ENCODE data around the gene LPP. TPM values are rescaled to one million over a fixed set of nuclear protein-coding genes. Genes with fewer than 3 reads are reported as not detected.
A peak's percentile ranks its signal among the peaks of the same experiment; 100 is the strongest.

Gene LPP
- polyA plus RNA-seq, 3 donors: 24.5 to 26.1 (median 25.4) TPM

DNA sequence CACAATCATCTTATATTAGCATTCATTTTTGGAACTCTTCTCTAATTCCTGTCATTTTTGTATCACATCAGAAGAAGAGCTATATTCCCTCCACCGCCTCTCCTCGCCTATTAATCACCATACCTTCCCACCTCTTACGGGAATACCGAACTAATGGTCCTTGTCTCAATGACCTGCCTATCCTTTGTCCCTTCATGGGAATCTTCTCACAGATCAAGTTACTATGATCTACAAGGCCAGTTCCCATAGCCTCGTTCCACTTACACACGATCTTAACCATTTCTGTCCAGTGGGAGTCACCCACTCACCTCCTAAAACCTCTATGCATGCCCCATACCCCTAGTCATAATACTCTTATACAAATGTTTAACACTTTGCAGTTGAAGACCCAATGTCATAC is 675.2 kb downstream of the LPP start:
- DNase-seq (ENCODE audit: low read depth in 3 of 3, low spot score in 2 of 3): peak in 1 of 3 donors; percentile 23

GRCh38 chr3:188829576-188829975 is 675.6 kb downstream of the LPP start:
- no peak for DNase-seq (ENCODE audit: low read depth in 3 of 3, low spot score in 2 of 3)

DNA sequence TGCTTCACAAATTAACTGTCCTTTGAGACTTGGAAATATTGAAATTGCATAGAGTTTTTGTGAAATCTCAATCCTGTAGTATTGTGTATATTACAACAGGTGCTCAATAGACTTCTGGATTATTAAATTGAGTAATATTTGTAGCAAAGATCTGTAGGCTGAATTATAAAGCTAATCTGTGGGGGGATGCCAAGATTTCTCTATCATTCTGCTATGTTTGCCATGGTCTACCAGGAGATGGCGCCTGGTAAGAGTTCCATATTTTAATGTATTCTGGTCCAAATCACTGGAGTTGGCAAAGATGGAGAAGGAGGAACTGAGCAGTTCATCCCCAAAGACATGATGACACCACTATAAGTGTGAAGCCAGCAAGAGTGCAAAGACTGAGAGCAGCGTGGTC is 676.9 kb downstream of the LPP start:
- no peak for DNase-seq (ENCODE audit: low read depth in 3 of 3, low spot score in 2 of 3)

DNA sequence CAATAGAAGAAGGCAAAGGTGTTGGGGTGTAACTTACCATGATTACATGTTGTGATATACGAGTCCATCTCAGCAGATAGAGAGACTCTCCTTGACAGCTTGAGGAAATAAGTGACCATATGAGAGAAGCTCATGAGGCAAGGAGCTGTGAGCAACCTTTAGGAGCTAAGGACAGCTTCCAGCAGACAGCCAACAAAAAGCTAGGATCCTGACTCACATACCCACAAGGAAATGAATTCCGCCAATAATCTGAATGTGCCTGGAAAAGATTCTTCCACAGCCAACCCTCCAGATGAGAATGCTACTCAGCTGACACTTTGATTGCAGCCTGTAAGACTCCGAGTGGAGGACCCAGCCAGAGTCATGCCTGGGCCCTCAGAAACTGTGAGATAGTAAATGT is 678.2 kb downstream of the LPP start:
- no peak for DNase-seq (ENCODE audit: low read depth in 3 of 3, low spot score in 2 of 3)

- no peak for DNase-seq (ENCODE audit: low read depth in 3 of 3, low spot score in 2 of 3)
Measured at GRCh38 chr3:188832961-188833721, 679.2 kb downstream of the LPP start.

DNA sequence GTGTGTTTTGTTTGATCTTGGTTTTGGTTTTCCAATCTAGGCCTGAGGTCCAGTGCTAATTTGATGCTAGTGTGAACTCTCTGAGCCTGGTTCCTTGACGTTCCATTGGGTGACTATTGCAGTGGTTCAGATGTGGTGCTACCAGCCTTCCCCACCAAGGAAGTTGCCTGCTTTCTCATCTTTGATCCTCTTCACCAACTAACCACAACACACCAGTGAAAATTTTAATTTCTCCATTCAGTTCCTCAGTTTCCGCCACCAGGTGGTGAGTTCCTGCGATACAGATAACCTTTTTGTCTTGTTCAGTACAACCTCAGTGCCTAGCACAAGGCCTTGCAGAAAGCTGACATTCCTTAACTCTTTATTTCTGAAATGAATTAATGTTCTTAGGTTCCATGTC is 680.4 kb downstream of the LPP start:
- no peak for DNase-seq (ENCODE audit: low read depth in 3 of 3, low spot score in 2 of 3)

GRCh38 chr3:188839187-188839695 is 685.3 kb downstream of the LPP start:
- no peak for DNase-seq (ENCODE audit: low read depth in 3 of 3, low spot score in 2 of 3)

GRCh38 chr3:188840290-188840689 is 686.3 kb downstream of the LPP start:
- DNase-seq (ENCODE audit: low read depth in 3 of 3, low spot score in 2 of 3): no peak

GRCh38 chr3:188841906-188842305 is 687.9 kb downstream of the LPP start:
- no peak for DNase-seq (ENCODE audit: low read depth in 3 of 3, low spot score in 2 of 3)

GRCh38 chr3:188842639-188843038 is 688.7 kb downstream of the LPP start:
- no peak for DNase-seq (ENCODE audit: low read depth in 3 of 3, low spot score in 2 of 3)

DNA sequence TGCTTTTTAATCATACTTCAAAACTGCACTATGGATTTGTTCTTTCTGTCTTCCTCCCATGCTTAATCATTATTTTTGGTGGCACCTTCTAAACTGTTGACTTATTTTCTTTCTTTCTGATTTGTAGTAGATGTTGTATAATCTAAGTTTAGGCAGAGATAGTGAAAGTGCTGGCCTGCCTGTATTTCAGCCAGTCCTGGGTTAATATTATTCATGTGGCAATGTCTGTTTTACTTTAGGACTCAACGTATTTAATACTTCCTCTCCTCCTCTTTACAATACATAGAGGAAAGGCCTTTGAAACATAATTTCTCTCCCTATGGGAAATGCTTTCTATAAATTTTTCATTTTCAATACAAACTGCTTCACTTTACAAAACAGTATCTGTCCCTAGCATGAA is 690.1 kb downstream of the LPP start:
- no peak for DNase-seq (ENCODE audit: low read depth in 3 of 3, low spot score in 2 of 3)

- DNase-seq (ENCODE audit: low read depth in 3 of 3, low spot score in 2 of 3): no peak
Measured at GRCh38 chr3:188845514-188845913, 691.6 kb downstream of the LPP start.

GRCh38 chr3:188848947-188849346 is 695.0 kb downstream of the LPP start:
- no peak for DNase-seq (ENCODE audit: low read depth in 3 of 3, low spot score in 2 of 3)

- DNase-seq (ENCODE audit: low read depth in 3 of 3, low spot score in 2 of 3): no peak
Measured at GRCh38 chr3:188853856-188854771, 700.2 kb downstream of the LPP start.

GRCh38 chr3:188854772-188855149 is 700.8 kb downstream of the LPP start:
- DNase-seq (ENCODE audit: low read depth in 3 of 3, low spot score in 2 of 3): no peak

- no peak for DNase-seq (ENCODE audit: low read depth in 3 of 3, low spot score in 2 of 3)
Measured at GRCh38 chr3:188855675-188856074, 701.7 kb downstream of the LPP start.

- DNase-seq (ENCODE audit: low read depth in 3 of 3, low spot score in 2 of 3): no peak
Measured at GRCh38 chr3:188860147-188860546, 706.2 kb downstream of the LPP start.

DNA sequence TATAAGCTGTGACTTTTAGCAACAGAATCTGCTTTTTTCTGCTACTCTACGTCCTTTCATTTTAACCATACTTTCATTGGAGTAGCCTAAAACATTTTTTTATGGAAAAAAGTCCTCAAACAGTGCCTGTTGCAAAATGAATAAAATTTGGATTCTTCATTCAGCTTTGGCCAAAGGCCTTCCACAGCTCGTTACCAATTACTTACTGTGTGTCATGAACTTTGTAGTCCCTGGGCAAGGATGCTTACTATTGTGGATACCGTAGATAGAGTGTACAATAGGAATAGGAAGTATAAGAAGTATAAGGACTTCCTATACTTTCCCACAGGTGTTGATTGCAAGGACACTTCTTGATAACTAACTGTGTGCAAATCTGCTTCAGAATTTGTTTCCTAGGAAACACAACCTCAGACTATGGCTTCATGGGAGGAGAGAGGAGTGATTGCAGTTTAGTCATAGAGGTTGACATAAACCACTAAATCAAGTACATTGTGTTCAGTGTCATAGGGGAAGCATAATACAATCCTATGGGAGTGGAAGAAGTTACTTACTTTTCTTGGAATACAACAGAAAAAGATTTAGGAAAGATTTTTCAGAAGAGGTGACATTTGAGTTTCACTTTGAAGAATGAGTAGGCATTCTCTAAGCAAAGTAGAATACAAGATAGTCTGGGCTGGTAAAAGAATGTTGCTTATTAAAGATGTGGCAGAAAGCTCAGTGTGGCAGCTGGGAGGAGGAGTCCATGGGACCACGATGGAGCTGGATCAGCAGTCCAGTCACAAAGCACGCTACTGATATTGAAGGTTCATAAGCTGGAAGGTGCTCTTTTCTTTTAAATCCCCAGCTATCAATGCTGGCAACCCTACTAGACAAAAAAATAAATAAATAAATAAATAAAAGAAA is 708.1 kb downstream of the LPP start:
- no peak for DNase-seq (ENCODE audit: low read depth in 3 of 3, low spot score in 2 of 3)

GRCh38 chr3:188863999-188864406 is 710.0 kb downstream of the LPP start:
- DNase-seq (ENCODE audit: low read depth in 3 of 3, low spot score in 2 of 3): no peak

- DNase-seq (ENCODE audit: low read depth in 3 of 3, low spot score in 2 of 3): no peak
Measured at GRCh38 chr3:188867691-188868265, 713.8 kb downstream of the LPP start.

All from right renal cortex interstitium (tissue), 3 donors.